IMR-90 (cell line): ENCODE results near the gene SLC9A9. TPM values are rescaled to one million over a fixed set of nuclear protein-coding genes. Genes with fewer than 3 reads are reported as not detected.

Experiments
- ATAC-seq: fragments of 200-7000 bp; cut with Tn5 transposase; 2 replicates; pipeline ENCODE4 v1.9.1; 2020; ENCODE audit warnings: low read depth, mild to moderate bottlenecking, moderate library complexity
- BruUV-seq: library from RNA; stranded (reverse); fragments of 400-500 nt; replicated peaks from 2 replicates; lab custom pipeline; 2021; lab: Mats Ljungman, UMichigan
- CTCF ChIA-PET: fragments of 300-600 bp; formaldehyde crosslinking; extraction: SDS; loops from one replicate; lab custom pipeline; 2021; ENCODE audit warnings: antibody characterized with exemption; lab: Yijun Ruan, JAX
- POLR2A ChIA-PET: fragments of 300-600 bp; sonication (Branson Sonifier 250); formaldehyde crosslinking; loops from one replicate; lab custom pipeline; 2022; ENCODE audit warnings: antibody characterized with exemption; ENCODE audit not compliant: unreplicated experiment; lab: Charles Lee
- DNase-seq: peaks from one replicate; pipeline ENCODE4 v3.0.0; 2013
- H2AFZ ChIP-seq: replicated peaks from 2 replicates; pipeline ENCODE3; 2013; ENCODE audit warnings: low read length, mild to moderate bottlenecking; ENCODE audit not compliant: poor library complexity
- H2AK5ac ChIP-seq: 2 replicates; pipeline ENCODE4 v1.6.1; 2013; ENCODE audit warnings: low read depth, low read length, inconsistent platforms
- H2AK9ac ChIP-seq: replicated peaks from 2 replicates; pipeline ENCODE3; 2013; ENCODE audit warnings: mild to moderate bottlenecking, low read depth, low read length, moderate library complexity; ENCODE audit not compliant: poor library complexity
- H2BK120ac ChIP-seq: 2 replicates; pipeline ENCODE4 v1.6.1; 2013; ENCODE audit warnings: low read depth, low read length, inconsistent platforms
- H2BK15ac ChIP-seq: 3 replicates; pipeline ENCODE4 v1.6.1; 2013; ENCODE audit warnings: low read depth, low read length, inconsistent platforms
- H2BK20ac ChIP-seq: 2 replicates; pipeline ENCODE4 v1.6.1; 2013; ENCODE audit warnings: low read depth, mild to moderate bottlenecking, inconsistent platforms, low read length, moderate library complexity
- H2BK5ac ChIP-seq: 2 replicates; pipeline ENCODE4 v1.6.1; 2013; ENCODE audit warnings: mild to moderate bottlenecking, low read depth, low read length, inconsistent platforms; ENCODE audit not compliant: poor library complexity, severe bottlenecking
- H3K14ac ChIP-seq: replicated peaks from 2 replicates; pipeline ENCODE4 v1.6.1; 2013; ENCODE audit warnings: low read depth, low read length, inconsistent platforms
- H3K18ac ChIP-seq: 2 replicates; pipeline ENCODE4 v1.6.1; 2013; ENCODE audit warnings: low read depth, low read length, control low read depth
- H3K23ac ChIP-seq: 2 replicates; pipeline ENCODE4 v1.6.1; 2013; ENCODE audit warnings: low read depth, low read length, inconsistent platforms
- H3K27ac ChIP-seq: 2 replicates; pipeline ENCODE4 v1.5.1; 2013; ENCODE audit warnings: mild to moderate bottlenecking, control low read depth, low read length; ENCODE audit not compliant: insufficient read depth
- H3K27me3 ChIP-seq: 2 replicates; pipeline ENCODE4 v1.6.1; 2013; ENCODE audit warnings: low read length; ENCODE audit not compliant: control insufficient read depth, insufficient read depth
- H3K36me3 ChIP-seq: 2 replicates; pipeline ENCODE4 v1.6.1; 2013; ENCODE audit warnings: low read length, mixed read lengths; ENCODE audit not compliant: control insufficient read depth, insufficient read depth
- H3K4ac ChIP-seq: 2 replicates; pipeline ENCODE4 v1.6.1; 2013; ENCODE audit warnings: low read depth, low read length, inconsistent platforms
- H3K4me1 ChIP-seq: 2 replicates; pipeline ENCODE4 v1.6.1; 2013; ENCODE audit warnings: low read length, mixed read lengths; ENCODE audit not compliant: control insufficient read depth, insufficient read depth
- H3K4me2 ChIP-seq: 2 replicates; pipeline ENCODE4 v1.6.1; 2013; ENCODE audit warnings: low read depth, mild to moderate bottlenecking, control low read depth, low read length, moderate library complexity
- H3K4me3 ChIP-seq: 2 replicates; pipeline ENCODE4 v1.5.1; 2013; ENCODE audit warnings: low read depth, mild to moderate bottlenecking, control low read depth, low read length, moderate library complexity; ENCODE audit not compliant: insufficient read depth
- H3K56ac ChIP-seq: 2 replicates; pipeline ENCODE4 v1.6.1; 2013; ENCODE audit warnings: low read length, inconsistent platforms; ENCODE audit not compliant: insufficient read depth; ENCODE audit errors: extremely low read depth
- H3K79me1 ChIP-seq, 2 experiments: 2 replicates each; pipeline ENCODE4 v1.6.1; 2013; ENCODE audit warnings: low read length in 2 of 2, inconsistent platforms in 1 of 2, low read depth in 1 of 2
- H3K9ac ChIP-seq: 2 replicates; pipeline ENCODE4 v1.6.1; 2013; ENCODE audit warnings: low read depth, low read length, control low read depth
- H3K9me1 ChIP-seq: 2 replicates; pipeline ENCODE4 v1.6.1; 2013; ENCODE audit warnings: low read length, inconsistent platforms; ENCODE audit not compliant: insufficient read depth
- H3K9me3 ChIP-seq: 2 replicates; pipeline ENCODE4 v1.6.1; 2013; ENCODE audit warnings: low read length; ENCODE audit not compliant: control insufficient read depth, insufficient read depth
- H4K20me1 ChIP-seq: 2 replicates; pipeline ENCODE4 v1.6.1; 2013; ENCODE audit warnings: low read length, inconsistent platforms; ENCODE audit not compliant: insufficient read depth
- H4K5ac ChIP-seq: 2 replicates; pipeline ENCODE4 v1.6.1; 2013; ENCODE audit warnings: mild to moderate bottlenecking, low read depth, low read length, control low read depth
- H4K8ac ChIP-seq, 2 experiments: 2 replicates each; pipeline ENCODE4 v1.6.1; 2013; ENCODE audit warnings: low read depth in 2 of 2, low read length in 2 of 2, control low read depth in 1 of 2, inconsistent platforms in 1 of 2
- H4K91ac ChIP-seq: 2 replicates; pipeline ENCODE4 v1.6.1; 2013; ENCODE audit warnings: low read depth, low read length, inconsistent platforms; ENCODE audit not compliant: insufficient read depth
- CEBPB ChIP-seq: IDR thresholded peaks from 2 replicates; pipeline ENCODE4 v1.6.1; 2012; ENCODE audit warnings: low read depth, low read length, improper control_type of control experiment
- FOS ChIP-seq: fragments of 150-350 bp; IDR thresholded peaks from 2 replicates; pipeline ENCODE4 v1.6.1; 2016; ENCODE audit warnings: low read depth, low read length
- MAFK ChIP-seq: IDR thresholded peaks from 2 replicates; pipeline ENCODE4 v1.6.1; 2012; ENCODE audit warnings: low read depth, low read length, improper control_type of control experiment
- MXI1 ChIP-seq: IDR thresholded peaks from 2 replicates; pipeline ENCODE4 v1.6.1; 2012; ENCODE audit warnings: low read depth, mild to moderate bottlenecking, low read length, moderate library complexity, borderline replicate concordance
- RAD21 ChIP-seq: IDR thresholded peaks from 2 replicates; pipeline ENCODE4 v1.6.1; 2012; ENCODE audit warnings: low read length, improper control_type of control experiment
- RFX5 ChIP-seq: IDR thresholded peaks from 2 replicates; pipeline ENCODE4 v1.8.0; 2012; ENCODE audit warnings: low read depth, mild to moderate bottlenecking, low read length, moderate library complexity
- dilution Hi-C: fragments of 300-500 bp; cut with HindIII; formaldehyde crosslinking; loops from one replicate; pipeline ENCODE4 v1.14.3; 2018; ENCODE audit warnings: low sequenced_read_pairs; ENCODE audit not compliant: unreplicated experiment
- in situ Hi-C: fragments of 300-500 bp; cut with MboI; formaldehyde crosslinking; loops from 3 replicates; pipeline ENCODE4 v1.14.3; 2019; ENCODE audit warnings: low sequenced_read_pairs, inconsistent platforms, mixed read lengths
- intact Hi-C: fragments of 100-400 bp; cut with micrococcal nuclease; formaldehyde crosslinking; loops from 2 replicates; pipeline ENCODE4 v1.10.0; 2022
- polyA plus RNA-seq, 3 experiments: library from polyadenylated mRNA; depleted of rRNA; stranded (reverse); fragments of >200 nt; gene quantifications; 2 replicates each; pipeline ENCODE4 v1.2.3, GENCODE V29; 2012; ENCODE audit warnings: low replicate concordance in 1 of 3
- total RNA-seq: library from RNA; depleted of rRNA; stranded (reverse); fragments of >200 nt; gene quantifications from 2 replicates; pipeline ENCODE4 v1.2.3, GENCODE V29; 2012
- TF ChIP-seq, protein P1 (sequence below): fragments of 150-350 bp; IDR thresholded peaks from 2 replicates; pipeline ENCODE4 v1.6.1; 2017; ENCODE audit warnings: mild to moderate bottlenecking, antibody characterized with exemption, low read length, low read depth

The SLC9A9 gene
- total and polyA plus RNA-seq, 2 of the 4 experiments (the other 2 are of a cell fraction) = 1.4 to 2.3 TPM

- no peak overlapping the region for H3K9ac ChIP-seq
- in situ Hi-C loops = no loop called here
- no peaks in the 10 kb centered on the region for H3K79me1 ChIP-seq
- H3K4me1 ChIP-seq = peaks cover 3% of the 10 kb centered on the region
- no peak for TF ChIP-seq RFX5
- TF ChIP-seq RAD21 = no peak
- TF ChIP-seq FOS = no peak
- TF ChIP-seq MXI1 = no peak
- no peak for TF ChIP-seq MAFK
- TF ChIP-seq, protein P1, sequence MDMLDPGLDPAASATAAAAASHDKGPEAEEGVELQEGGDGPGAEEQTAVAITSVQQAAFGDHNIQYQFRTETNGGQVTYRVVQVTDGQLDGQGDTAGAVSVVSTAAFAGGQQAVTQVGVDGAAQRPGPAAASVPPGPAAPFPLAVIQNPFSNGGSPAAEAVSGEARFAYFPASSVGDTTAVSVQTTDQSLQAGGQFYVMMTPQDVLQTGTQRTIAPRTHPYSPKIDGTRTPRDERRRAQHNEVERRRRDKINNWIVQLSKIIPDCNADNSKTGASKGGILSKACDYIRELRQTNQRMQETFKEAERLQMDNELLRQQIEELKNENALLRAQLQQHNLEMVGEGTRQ = no peak
- no peak for TF ChIP-seq CEBPB
- no peak overlapping the region for H2BK120ac ChIP-seq
- no TSS peak for BruUV-seq
- H3K23ac ChIP-seq = no peak overlapping the region
- H3K18ac ChIP-seq = no peak overlapping the region
- H4K91ac ChIP-seq = no peak overlapping the region
- no peaks in the 10 kb centered on the region for H4K20me1 ChIP-seq
- POLR2A ChIA-PET = no interaction called here
- H2BK15ac ChIP-seq = no peak overlapping the region
- CTCF ChIA-PET = no interaction called here
- H3K56ac ChIP-seq = no peak overlapping the region
- H3K4me2 ChIP-seq = no peak overlapping the region
- H2AK9ac ChIP-seq = no peak overlapping the region
- no peak overlapping the region for H3K14ac ChIP-seq
- H3K9me1 ChIP-seq = peaks cover 7% of the 10 kb centered on the region
- no peak overlapping the region for H3K4ac ChIP-seq
- ATAC-seq (no peak), DNase-seq (no peak)
- no peak overlapping the region for H2BK20ac ChIP-seq
- H3K27ac ChIP-seq = no peak overlapping the region
- no peaks in the 10 kb centered on the region for H3K9me3 ChIP-seq
- no peak overlapping the region for H2BK5ac ChIP-seq
- dilution Hi-C loops = no loop called here
- no peak overlapping the region for H4K5ac ChIP-seq
- no peak overlapping the region for H3K4me3 ChIP-seq
- H2AK5ac ChIP-seq = no peak overlapping the region
- intact Hi-C loops = no loop called here
- no peak overlapping the region for H4K8ac ChIP-seq
- no peak overlapping the region for H2AFZ ChIP-seq
- no peaks in the 10 kb centered on the region for H3K27me3 ChIP-seq
- H3K36me3 ChIP-seq = no peaks in the 10 kb centered on the region
These were observed 549.9 kb downstream of the SLC9A9 start for GRCh38 chr3:143298380-143298779.
